HCT116 (cell line): ENCODE data around the gene ADGRV1.

Experiments used
- FOSL1 ChIP-seq: IDR thresholded peaks from 2 replicates; pipeline ENCODE4 v1.6.1; 2012; ENCODE audit warnings: low read depth
- MAX ChIP-seq: IDR thresholded peaks from 2 replicates; pipeline ENCODE4 v1.6.1; 2012
- POLR2AphosphoS5 ChIP-seq: IDR thresholded peaks from 2 replicates; pipeline ENCODE4 v1.6.1; 2011; ENCODE audit warnings: mild to moderate bottlenecking, low read depth, low read length, moderate library complexity
- ZFX ChIP-seq: fragments of 450-650 bp; IDR thresholded peaks from 2 replicates; pipeline ENCODE4 v1.6.1; 2017
- TF ChIP-seq, protein P1 (sequence below): IDR thresholded peaks from 2 replicates; pipeline ENCODE4 v1.6.1; 2012; ENCODE audit warnings: low read depth
- TF ChIP-seq, protein P2 (sequence below), 3 experiments: fragments of 200-600 bp in 1 of 3; sonication (generic) in 1 of 3; IDR thresholded peaks in 2 of 3; conservative IDR thresholded peaks in 1 of 3; 2 replicates each; pipeline ENCODE4 v1.5.1; 2012 to 2017; ENCODE audit warnings: low read depth in 2 of 3, low read length in 2 of 3, antibody characterized with exemption in 1 of 3, borderline replicate concordance in 1 of 3, control low read depth in 1 of 3, mild to moderate bottlenecking in 1 of 3, mixed read lengths in 1 of 3, mixed run types in 1 of 3, moderate library complexity in 1 of 3; ENCODE audit not compliant: insufficient read depth in 1 of 3
- TF ChIP-seq, protein P3 (sequence below): IDR thresholded peaks from 2 replicates; pipeline ENCODE4 v1.6.1; 2012

GRCh38 chr5:91026466-91026865, 467.9 kb downstream of the ADGRV1 start:
- TF ChIP-seq, protein P1, sequence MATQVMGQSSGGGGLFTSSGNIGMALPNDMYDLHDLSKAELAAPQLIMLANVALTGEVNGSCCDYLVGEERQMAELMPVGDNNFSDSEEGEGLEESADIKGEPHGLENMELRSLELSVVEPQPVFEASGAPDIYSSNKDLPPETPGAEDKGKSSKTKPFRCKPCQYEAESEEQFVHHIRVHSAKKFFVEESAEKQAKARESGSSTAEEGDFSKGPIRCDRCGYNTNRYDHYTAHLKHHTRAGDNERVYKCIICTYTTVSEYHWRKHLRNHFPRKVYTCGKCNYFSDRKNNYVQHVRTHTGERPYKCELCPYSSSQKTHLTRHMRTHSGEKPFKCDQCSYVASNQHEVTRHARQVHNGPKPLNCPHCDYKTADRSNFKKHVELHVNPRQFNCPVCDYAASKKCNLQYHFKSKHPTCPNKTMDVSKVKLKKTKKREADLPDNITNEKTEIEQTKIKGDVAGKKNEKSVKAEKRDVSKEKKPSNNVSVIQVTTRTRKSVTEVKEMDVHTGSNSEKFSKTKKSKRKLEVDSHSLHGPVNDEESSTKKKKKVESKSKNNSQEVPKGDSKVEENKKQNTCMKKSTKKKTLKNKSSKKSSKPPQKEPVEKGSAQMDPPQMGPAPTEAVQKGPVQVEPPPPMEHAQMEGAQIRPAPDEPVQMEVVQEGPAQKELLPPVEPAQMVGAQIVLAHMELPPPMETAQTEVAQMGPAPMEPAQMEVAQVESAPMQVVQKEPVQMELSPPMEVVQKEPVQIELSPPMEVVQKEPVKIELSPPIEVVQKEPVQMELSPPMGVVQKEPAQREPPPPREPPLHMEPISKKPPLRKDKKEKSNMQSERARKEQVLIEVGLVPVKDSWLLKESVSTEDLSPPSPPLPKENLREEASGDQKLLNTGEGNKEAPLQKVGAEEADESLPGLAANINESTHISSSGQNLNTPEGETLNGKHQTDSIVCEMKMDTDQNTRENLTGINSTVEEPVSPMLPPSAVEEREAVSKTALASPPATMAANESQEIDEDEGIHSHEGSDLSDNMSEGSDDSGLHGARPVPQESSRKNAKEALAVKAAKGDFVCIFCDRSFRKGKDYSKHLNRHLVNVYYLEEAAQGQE: no peak
- TF ChIP-seq MAX (no peak), FOSL1 (no peak), ZFX (no peak), POLR2AphosphoS5 (no peak)
- TF ChIP-seq, protein P2, sequence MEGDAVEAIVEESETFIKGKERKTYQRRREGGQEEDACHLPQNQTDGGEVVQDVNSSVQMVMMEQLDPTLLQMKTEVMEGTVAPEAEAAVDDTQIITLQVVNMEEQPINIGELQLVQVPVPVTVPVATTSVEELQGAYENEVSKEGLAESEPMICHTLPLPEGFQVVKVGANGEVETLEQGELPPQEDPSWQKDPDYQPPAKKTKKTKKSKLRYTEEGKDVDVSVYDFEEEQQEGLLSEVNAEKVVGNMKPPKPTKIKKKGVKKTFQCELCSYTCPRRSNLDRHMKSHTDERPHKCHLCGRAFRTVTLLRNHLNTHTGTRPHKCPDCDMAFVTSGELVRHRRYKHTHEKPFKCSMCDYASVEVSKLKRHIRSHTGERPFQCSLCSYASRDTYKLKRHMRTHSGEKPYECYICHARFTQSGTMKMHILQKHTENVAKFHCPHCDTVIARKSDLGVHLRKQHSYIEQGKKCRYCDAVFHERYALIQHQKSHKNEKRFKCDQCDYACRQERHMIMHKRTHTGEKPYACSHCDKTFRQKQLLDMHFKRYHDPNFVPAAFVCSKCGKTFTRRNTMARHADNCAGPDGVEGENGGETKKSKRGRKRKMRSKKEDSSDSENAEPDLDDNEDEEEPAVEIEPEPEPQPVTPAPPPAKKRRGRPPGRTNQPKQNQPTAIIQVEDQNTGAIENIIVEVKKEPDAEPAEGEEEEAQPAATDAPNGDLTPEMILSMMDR (IDR thresholded peaks at IDR 0.05 in 2 of 3, conservative IDR thresholded peaks at IDR 0.05 in 1 of 3; ENCODE audit: borderline replicate concordance in 1 of 3, insufficient read depth in 1 of 3, low read depth in 2 of 3, low read length in 2 of 3): no peak
- TF ChIP-seq, protein P3, sequence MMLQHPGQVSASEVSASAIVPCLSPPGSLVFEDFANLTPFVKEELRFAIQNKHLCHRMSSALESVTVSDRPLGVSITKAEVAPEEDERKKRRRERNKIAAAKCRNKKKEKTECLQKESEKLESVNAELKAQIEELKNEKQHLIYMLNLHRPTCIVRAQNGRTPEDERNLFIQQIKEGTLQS: no peak
